K562 (cell line): ENCODE results near the gene CLIP1. TPM values are rescaled to one million over a fixed set of nuclear protein-coding genes. Genes with fewer than 3 reads are reported as not detected.

Experiments
- ARID4B ChIP-seq: sonication (generic); formaldehyde crosslinking; IDR thresholded peaks from 2 replicates; pipeline ENCODE4 v1.8.0; 2022; ENCODE audit warnings: mild to moderate bottlenecking, missing genetic modification reagents
- CHD4 ChIP-seq: fragments of 200-600 bp; sonication (generic); IDR thresholded peaks from 3 replicates; pipeline ENCODE4 v1.6.1; 2012; ENCODE audit warnings: low read depth, mild to moderate bottlenecking, mixed read lengths, low read length, inconsistent platforms; ENCODE audit not compliant: insufficient read depth, insufficient replicate concordance, poor library complexity, severe bottlenecking
- CXXC5 ChIP-seq: fragments of 250-450 bp; sonication (Bioruptor Pico); IDR thresholded peaks from 2 replicates; pipeline ENCODE4 v1.8.0; 2022; ENCODE audit warnings: inconsistent platforms, mild to moderate bottlenecking, moderate library complexity
- DPF2 ChIP-seq: fragments of 450-650 bp; IDR thresholded peaks from 2 replicates; pipeline ENCODE4 v1.6.1; 2016
- E2F3 ChIP-seq: fragments of 250-450 bp; sonication (Bioruptor Pico); IDR thresholded peaks from 2 replicates; pipeline ENCODE4 v1.4.0; 2020; ENCODE audit warnings: mild to moderate bottlenecking
- FUS ChIP-seq: fragments of 200-400 bp; formaldehyde crosslinking; optimal IDR thresholded peaks from 2 replicates; pipeline ENCODE3; 2017; ENCODE audit warnings: low read depth, low read length
- HOXB6 ChIP-seq: fragments of 250-450 bp; sonication (Bioruptor Pico); IDR thresholded peaks from 2 replicates; pipeline ENCODE4 v1.5.1; 2022; ENCODE audit warnings: mild to moderate bottlenecking, borderline replicate concordance
- IFI16 ChIP-seq: fragments of 250-450 bp; sonication (Bioruptor Pico); IDR thresholded peaks from 2 replicates; pipeline ENCODE4 v2.1.2; 2022; ENCODE audit warnings: mild to moderate bottlenecking, inconsistent platforms
- KAT7 ChIP-seq: sonication (generic); formaldehyde crosslinking; IDR thresholded peaks from 2 replicates; pipeline ENCODE4 v1.8.0; 2022; ENCODE audit warnings: missing genetic modification reagents, mild to moderate bottlenecking, borderline replicate concordance
- KLF1 ChIP-seq: fragments of 450-650 bp; IDR thresholded peaks from 2 replicates; pipeline ENCODE4 v1.6.1; 2016; ENCODE audit warnings: missing genetic modification characterization, missing compliant biosample characterization
- MTA3 ChIP-seq: fragments of 450-650 bp; formaldehyde crosslinking; IDR thresholded peaks from 2 replicates; pipeline ENCODE4 v1.6.1; 2017; ENCODE audit warnings: mild to moderate bottlenecking, borderline replicate concordance
- RBM22 ChIP-seq: fragments of 200-400 bp; formaldehyde crosslinking; IDR thresholded peaks from 2 replicates; pipeline ENCODE4 v1.6.1; 2018; ENCODE audit warnings: low read length, low read depth; ENCODE audit not compliant: poor library complexity, severe bottlenecking
- TBP ChIP-seq: optimal IDR thresholded peaks from 2 replicates; pipeline ENCODE3; 2011; ENCODE audit warnings: low read depth, low read length, improper control_type of control experiment
- U2AF1 ChIP-seq: fragments of 200-400 bp; formaldehyde crosslinking; optimal IDR thresholded peaks from 2 replicates; pipeline ENCODE3; 2017; ENCODE audit warnings: mild to moderate bottlenecking, low read depth, low read length, moderate library complexity
- ZBTB7A ChIP-seq: IDR thresholded peaks from 2 replicates; pipeline ENCODE4 v1.6.1; 2011; ENCODE audit warnings: low read depth, mild to moderate bottlenecking, low read length, moderate library complexity, borderline replicate concordance; ENCODE audit not compliant: control insufficient read depth
- ZBTB8A ChIP-seq: fragments of 450-650 bp; IDR thresholded peaks from 2 replicates; pipeline ENCODE4 v1.6.1; 2018; ENCODE audit warnings: mild to moderate bottlenecking, moderate library complexity; ENCODE audit not compliant: partially characterized antibody
- ZNF280A ChIP-seq: fragments of 450-650 bp; IDR thresholded peaks from 2 replicates; pipeline ENCODE4 v1.6.1; 2018; ENCODE audit warnings: mild to moderate bottlenecking, low read depth; ENCODE audit not compliant: partially characterized antibody
- ZNF766 ChIP-seq: fragments of 200-800 bp; sonication (Bioruptor generic); conservative IDR thresholded peaks from 2 replicates; pipeline ENCODE4 v1.6.1; 2016; ENCODE audit warnings: missing genetic modification characterization, missing compliant biosample characterization
- ZNF77 ChIP-seq: fragments of 250-450 bp; sonication (Bioruptor Pico); IDR thresholded peaks from 2 replicates; pipeline ENCODE4 v1.5.0; 2020
- polyA plus RNA-seq, 8 experiments: library from polyadenylated mRNA; depleted of rRNA in 4 of 8; stranded (reverse) in 5 of 8; unstranded in 3 of 8; fragments of >200 nt; fragmentation: Nextera tagmentation in 2 of 8; fragmentation: Illumina TruSeq in 1 of 8; extraction: Ambion mirVana in 2 of 8; extraction: Trizol in 1 of 8; gene quantifications; 2 replicates each; pipeline versions ENCODE4 v1.2.1 to v1.2.3, GENCODE V29; 2011 to 2014; ENCODE audit warnings: inconsistent platforms in 1 of 8, missing spikeins in 1 of 8
- total RNA-seq, 7 experiments: library from RNA; depleted of rRNA in 6 of 7; stranded (reverse); fragments of >200 nt in 6 of 7; fragmentation: Illumina TruSeq in 2 of 7; extraction: Trizol in 2 of 7; gene quantifications; 2 replicates each; pipeline versions ENCODE4 v1.2.1 to v1.2.3, GENCODE V29; 2011 to 2021; ENCODE audit warnings: low replicate concordance in 1 of 7
- TF ChIP-seq, protein P1 (sequence below): fragments of 250-450 bp; sonication (Bioruptor Pico); IDR thresholded peaks from 2 replicates; pipeline ENCODE4 v1.8.0; 2021; ENCODE audit warnings: moderate library complexity, mild to moderate bottlenecking, inconsistent platforms

The CLIP1 gene
- total and polyA plus RNA-seq, 9 of the 15 experiments (the other 6 are each of a cell fraction or from before 2014, with no cell fraction given) = 5.8 to 33.9 (median 27.6) TPM

DNA sequence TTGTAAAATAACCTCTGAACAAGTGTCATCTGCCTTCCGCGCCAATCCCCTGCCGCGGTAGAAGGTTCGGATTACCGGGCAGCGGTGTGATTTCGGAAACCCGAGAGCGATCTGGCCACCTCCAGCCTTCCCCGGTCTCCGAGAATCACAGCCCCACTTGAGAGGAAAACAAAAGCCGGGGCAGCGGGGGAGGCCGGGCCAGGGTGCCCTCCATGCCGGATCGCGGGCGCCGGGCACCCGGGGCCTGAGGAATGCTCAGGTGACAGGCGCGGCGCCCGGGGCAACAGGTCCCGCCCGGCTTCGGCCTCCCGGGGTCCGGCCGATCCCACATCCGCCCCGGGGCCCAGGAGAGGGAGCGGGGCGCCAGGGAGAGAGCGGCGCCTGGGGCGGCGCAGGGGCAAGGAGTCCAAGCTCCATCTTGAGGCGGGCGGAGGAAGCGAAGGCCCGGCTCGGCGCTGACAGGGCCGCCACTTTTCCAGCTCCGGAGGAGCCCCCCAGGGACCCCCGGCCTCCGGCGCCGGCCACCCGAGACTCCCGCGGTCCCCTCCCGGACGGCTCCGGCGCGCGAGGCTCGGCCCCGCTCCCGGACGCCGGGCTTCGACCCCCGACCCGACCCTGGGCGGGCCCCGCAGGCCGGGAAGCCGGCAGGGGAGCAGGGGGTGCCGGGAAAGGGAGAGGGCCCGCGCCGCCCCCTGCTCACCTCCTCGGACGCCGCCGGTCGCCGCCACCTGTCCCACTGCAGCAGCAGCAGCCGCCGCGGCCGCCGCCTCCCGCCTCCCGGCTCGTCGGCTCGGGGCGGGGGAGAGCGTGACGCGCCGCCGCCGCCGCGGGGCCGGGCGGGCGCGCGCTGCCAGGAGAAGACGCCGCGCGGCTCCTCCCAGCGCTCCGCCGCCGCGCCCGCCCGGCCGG is at the start of gene CLIP1 (continued):
- TF ChIP-seq ARID4B (CRISPR knock-in tag) = peak; percentile 2; the same call in 1 of the 2 replicates
- TF ChIP-seq KLF1 (tag) = peak; percentile 30; the same call in 1 of the 2 replicates
- TF ChIP-seq U2AF1 = peak; percentile 53
- TF ChIP-seq KAT7 (CRISPR knock-in tag) = peak; percentile 11; the same call in 1 of the 2 replicates
- TF ChIP-seq ZBTB7A = peak; percentile 81
- peak; percentile 69 for TF ChIP-seq CXXC5
- TF ChIP-seq DPF2 = no peak
- peak; percentile 74 for TF ChIP-seq RBM22
- no peak for TF ChIP-seq E2F3
- no peak for TF ChIP-seq IFI16 (CRISPR knock-in tag)
- no peak for TF ChIP-seq ZNF280A
- peak; percentile 52 for TF ChIP-seq FUS
- peak; percentile 62 for TF ChIP-seq ZNF766 (CRISPR knock-in tag)
- no peak for TF ChIP-seq ZNF77 (CRISPR knock-in tag)
- 0 out of 2 replicates have a peak, but pooled peaks have one; percentile 43 for TF ChIP-seq MTA3
- TF ChIP-seq, protein P1, sequence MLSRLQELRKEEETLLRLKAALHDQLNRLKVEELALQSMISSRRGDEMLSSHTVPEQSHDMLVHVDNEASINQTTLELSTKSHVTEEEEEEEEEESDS (CRISPR knock-in tag) = no peak
- peak; percentile 76 for TF ChIP-seq TBP
- TF ChIP-seq HOXB6 (CRISPR knock-in tag) = no peak
- no peak for TF ChIP-seq CHD4
- no peak for TF ChIP-seq ZBTB8A
